GM19193 (cell line): ENCODE measurements around the gene MBD3.

ENCODE experiments used
- POLR2A ChIP-seq: IDR thresholded peaks from 4 replicates; pipeline ENCODE4 v1.6.1; 2011; ENCODE audit not compliant: insufficient read depth, insufficient read length; ENCODE audit errors: extremely low read depth

The MBD3 gene

GRCh38 chr19:1527650-1528309, 64.9 kb downstream of the MBD3 start:
- TF ChIP-seq POLR2A, result no peak

DNA sequence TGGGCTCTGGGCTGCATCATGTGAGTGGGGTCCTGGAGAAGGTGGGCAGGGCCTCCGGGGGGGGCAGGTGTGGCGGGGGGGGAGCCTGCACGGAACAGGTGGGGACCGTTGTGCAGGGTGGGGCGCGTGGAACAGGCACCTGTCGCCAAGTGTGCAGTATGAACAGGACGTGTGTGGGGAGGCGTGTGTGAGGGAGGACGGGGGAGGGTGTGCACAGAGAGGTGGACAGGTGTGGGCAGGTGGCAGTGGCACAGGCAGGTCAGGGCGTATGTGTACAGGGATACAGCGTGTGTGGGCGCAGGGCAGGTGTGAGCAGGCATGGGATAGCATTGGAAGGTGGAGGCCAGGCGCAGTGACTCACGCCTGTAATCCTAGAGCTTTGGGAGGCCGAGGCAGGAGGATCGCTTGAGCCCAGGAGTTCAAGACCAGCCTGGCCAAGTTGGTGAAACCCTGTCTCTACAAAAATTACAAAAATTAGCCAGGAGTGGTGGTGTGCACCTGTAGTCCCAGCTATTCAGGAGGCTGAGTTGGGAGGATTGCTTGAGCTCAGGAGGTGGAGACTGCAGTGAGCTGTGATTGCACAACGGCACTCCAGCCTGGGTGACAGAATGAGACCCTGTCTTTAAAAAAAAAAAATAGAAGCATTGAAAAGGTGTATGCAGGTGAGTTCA, 65.6 kb downstream of the MBD3 start:
- no peak for TF ChIP-seq POLR2A

DNA sequence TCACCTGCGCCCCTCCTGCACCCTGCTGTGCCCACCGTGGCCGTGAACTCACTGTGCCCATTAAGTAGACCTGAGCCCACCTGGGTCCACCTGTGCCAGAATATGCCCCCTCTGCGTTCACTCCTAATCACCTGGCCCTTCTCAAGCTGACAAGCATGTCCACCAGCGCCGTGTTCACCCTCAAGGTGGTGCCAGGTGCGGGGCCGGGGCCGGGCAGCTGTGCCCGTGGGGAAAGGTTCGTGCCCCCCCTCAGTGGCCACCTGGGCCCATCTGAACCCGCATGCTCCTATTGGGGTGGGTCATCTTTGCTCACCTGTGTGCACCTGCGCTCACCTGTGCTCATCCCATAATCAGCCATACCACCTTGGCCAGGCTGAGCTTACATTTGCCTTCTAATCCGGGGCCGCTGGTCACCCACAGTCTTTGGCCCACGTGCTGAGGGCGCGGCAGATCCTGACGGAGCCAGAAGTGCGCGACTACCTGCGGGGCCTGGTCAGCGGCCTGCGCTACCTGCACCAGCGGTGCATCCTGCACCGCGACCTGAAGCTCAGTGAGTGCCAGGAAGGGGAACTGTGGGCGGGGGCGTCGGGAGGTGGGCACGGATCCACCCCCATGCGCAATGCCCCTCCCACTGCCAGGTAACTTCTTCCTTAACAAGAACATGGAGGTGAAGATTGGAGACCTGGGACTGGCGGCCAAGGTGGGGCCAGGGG, 66.4 kb downstream of the MBD3 start:
- no peak for TF ChIP-seq POLR2A

GRCh38 chr19:1525343-1525742, 67.3 kb downstream of the MBD3 start:
- no peak for TF ChIP-seq POLR2A

DNA sequence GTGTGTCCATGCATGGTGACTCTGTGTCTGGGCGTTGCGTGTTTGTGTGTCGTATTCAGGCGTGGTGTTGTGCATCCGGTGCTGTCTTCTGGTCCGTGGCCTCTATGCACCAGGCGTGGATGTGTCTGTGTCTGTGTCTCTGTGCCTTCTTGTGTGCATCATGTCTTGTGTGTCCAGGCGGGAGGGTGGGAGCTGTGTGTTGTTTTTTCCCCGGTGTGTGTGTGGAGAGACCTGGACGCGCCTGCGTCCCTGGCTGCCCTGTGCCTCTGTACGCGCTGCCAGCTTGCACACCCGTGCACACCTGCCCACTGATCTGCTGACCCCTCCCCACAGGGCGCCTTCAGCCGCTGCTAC, 67.7 kb downstream of the MBD3 start:
- TF ChIP-seq POLR2A, result no peak

- TF ChIP-seq POLR2A, result no peak
Measured at GRCh38 chr19:1524287-1524971, 68.2 kb downstream of the MBD3 start.
